Ecto neural progenitor cell (in vitro differentiated cells): ENCODE measurements around the gene MYL12A.

Experiments used
- DNase-seq: peaks from one replicate; pipeline ENCODE4 v3.0.0-alpha.2; 2018; ENCODE audit warnings: low spot score

MYL12A gene

DNA sequence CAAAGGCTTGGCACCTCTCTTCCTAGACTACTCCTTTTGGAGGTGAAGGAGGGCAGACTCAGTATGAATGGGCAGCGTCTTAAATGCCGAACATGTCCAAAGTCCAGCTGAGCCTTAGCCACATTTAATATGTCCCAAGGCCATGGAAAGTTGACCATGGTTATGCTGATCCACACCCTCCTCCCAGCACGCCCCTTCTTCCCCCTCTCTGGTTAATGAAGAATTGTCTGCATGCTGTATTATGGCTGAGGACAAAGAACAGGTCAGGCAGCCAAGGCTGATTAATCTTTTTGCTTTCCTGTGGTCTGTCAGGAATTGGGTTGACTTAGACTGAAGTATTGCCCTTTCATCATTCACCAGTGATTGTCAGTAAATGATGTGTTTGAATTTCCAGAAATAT lies 22.0 kb upstream of the MYL12A start:
- DNase-seq: no peak

DNA sequence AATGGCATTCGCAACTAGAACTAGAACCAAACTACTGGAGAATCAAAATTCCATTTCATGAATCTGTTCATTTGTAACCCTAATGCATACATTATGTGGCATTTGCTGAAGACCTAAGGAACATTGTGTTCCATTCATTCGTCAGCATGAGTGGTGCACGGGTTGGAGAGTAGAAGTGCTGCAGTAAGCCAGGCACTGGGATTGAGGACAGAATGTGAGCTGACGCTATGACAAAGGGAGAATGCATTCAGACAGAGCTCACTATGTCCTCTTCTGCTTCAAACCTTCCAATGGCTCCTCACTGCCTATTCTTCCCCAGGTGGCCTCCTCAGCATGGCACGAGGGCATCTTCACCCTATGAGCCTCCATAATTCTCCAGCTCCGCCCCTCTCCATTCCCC lies 21.6 kb upstream of the MYL12A start:
- no peak for DNase-seq

DNA sequence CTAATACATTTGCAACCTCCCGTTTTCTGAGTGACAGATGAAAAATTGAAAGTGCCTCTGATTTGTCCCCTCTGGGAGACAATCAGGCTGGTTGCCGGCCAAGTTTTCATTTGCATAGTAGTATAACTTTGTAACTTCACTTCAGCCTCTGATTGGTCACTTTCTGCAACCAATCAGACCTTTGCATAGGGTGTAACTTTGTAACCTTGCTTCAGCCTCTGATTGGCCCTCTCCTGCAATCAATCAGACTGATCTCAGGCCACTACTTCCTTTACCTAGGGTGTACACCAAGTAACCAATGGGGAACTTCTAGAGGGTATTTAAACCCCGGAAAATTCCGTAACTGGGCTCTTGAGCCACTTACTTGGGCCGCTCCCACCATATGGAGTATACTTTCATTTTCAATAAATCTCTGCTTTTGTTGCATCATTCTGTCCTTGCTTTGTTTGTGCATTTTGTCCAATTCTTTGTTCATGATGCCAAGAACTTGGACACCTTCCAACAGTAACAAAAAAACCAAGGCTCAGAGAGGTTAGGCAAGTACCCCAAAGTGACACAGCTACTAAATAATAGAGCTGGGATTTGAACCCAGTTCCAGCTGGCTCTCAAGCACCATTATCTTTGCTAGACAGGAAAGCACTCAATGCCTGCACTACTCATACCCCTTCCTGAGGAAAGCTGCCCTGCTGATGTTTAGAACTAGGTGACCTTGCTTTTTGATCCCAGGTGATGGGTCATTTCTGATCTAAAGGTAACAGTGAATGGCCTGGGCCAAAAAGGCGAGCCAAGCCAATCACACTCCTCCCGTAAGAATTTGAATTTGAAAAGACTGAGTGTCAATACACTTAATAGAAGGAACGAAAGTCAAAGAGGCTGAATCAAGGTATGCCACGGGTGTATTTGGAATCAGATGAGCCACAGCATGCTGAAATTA lies 16.9 kb upstream of the MYL12A start:
- DNase-seq: no peak

DNA sequence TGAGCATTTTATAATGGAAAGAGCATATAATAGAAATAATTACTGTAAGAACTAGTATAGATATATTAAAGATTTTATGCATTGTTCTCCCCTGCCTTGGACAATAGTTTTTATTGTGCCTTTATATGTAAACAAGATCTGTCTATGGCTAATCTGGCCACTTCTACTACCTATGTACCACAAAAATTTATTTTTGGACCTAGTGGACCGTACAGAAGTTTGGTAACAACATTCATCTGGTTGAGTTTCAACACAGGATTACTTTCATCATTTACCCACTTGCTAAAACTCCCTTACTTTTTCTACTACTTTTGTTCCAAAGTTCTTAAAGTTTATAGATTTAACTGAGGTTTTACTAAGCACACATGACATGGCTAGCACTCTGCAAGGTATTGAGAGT lies 14.6 kb upstream of the MYL12A start:
- DNase-seq: no peak

DNA sequence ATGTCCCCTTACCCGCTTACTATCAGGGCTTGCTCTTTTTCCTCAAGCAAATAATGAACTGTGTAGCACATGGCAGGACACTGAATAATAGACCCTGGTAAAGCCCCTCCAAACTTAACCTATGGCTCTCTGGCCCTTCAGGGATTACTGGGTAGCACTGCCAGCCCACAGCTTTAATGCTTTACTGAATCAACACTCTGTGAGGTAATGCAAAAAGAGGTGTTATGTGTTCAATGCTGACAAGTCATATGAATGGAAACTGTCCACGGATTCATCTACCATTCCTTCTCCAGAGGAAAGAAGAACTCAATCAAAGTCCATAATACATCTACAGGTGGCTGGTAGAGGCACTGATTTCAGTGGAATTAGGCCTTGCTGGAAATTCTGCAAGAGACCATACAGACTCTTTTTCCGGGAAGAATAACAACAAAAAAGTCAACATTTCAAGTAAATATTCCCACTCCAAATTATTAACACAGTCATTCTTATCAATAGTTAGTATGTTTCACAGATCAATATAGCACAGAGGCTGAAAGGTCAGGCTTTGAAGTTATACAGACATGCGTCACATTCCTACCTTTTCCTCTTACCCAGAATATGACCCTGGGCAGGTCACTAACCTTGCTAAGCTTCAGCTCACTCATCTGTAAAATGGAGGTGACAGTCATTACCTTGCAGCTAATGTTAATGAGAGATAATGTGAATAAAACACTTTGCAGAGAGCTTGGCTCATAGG lies 14.0 kb upstream of the MYL12A start:
- DNase-seq: no peak

DNA sequence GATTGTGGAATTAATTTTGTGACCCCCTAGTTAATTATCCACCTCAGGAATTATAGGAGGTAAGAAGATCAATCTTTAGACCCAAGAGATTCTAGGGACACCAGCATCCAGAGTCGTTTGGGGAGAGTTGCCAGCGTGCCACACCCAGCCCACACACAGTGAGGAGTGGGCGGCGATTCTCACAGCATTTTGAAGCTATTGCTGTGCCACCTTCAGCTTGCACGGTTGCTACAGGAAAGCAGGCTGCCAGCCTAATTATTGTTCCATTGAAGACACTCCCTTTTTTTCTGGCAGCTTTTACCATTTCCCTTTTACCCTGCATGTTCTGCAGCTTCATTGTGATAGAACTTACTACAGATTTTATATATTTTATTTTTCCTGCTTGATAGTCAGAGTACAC lies 13.1 kb upstream of the MYL12A start:
- DNase-seq: no peak

DNA sequence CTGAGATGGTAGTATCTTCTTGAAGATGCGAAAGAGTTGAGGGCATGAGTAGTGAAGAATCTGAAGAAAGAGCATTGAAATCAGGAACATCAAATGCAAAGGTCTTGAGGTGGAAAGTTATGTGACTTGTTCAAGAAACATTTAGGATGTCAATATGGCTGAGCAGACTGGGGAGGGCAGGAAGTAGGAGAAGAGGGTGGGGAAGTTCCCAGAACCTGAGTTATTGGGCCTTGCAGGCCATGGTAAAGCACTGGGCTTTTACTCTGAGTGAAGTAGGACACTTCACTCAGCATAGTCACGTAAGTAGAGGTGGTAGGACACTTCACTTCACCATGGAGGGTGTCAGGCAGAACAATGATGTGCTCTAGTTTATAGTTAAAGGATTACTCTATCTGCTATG lies 11.8 kb upstream of the MYL12A start:
- no peak for DNase-seq

DNA sequence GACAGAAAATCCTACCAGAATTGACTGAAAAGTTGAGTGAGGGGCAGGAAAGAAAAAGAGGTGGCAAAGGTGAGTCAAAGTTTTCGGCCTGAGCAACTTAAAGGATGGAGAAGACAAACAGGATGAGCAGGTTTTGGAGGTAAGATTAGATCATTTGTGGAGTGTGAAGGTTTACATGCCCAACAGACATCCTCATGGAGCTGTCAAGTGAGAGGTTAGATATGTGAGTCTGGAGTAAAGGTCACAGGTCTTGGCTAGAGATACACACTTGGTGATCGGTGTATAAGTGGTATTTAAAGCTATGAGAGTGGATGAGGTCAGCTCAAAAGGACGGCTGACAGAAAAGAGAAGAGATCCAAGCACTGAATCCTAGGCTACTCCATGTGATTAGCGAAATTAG lies 11.1 kb upstream of the MYL12A start:
- no peak for DNase-seq

DNA sequence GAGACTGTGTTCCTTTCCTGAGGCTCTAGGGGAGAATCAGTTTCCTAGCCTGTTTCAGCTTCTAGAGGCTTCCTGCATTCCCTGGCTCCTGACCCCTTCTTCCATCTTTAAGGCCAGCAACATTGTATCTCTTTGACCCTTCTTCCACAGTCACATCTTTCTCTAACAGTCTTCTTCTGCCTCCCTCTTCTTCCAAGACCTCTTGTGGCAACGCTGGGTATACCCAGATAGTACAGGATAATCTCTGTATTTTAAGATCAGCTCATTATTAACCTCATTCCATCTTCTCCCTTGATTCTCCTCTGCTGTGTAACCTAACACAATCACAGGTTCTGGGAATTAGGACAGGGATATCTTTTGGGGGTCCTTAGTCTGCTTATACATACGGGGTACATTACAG lies 8.9 kb upstream of the MYL12A start:
- no peak for DNase-seq

DNA sequence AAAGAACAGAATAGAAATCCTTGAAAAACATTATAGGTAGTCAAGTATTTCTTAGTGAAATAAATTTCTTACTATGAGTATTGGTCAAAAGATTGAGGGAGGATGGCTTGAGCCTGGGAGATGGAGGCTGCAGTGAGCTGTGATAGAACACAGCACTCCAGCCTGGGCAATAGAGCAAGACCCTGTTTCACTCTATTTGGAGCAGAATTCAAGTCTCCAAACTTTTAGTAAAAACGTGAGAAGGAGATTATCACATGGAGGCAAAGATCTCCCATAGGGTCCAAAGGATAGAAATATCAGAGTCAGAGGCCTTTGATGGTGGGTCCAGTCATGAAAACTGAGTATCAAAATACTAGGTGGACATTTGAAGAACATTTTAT lies 2.4 kb upstream of the MYL12A start:
- no peak for DNase-seq

DNA sequence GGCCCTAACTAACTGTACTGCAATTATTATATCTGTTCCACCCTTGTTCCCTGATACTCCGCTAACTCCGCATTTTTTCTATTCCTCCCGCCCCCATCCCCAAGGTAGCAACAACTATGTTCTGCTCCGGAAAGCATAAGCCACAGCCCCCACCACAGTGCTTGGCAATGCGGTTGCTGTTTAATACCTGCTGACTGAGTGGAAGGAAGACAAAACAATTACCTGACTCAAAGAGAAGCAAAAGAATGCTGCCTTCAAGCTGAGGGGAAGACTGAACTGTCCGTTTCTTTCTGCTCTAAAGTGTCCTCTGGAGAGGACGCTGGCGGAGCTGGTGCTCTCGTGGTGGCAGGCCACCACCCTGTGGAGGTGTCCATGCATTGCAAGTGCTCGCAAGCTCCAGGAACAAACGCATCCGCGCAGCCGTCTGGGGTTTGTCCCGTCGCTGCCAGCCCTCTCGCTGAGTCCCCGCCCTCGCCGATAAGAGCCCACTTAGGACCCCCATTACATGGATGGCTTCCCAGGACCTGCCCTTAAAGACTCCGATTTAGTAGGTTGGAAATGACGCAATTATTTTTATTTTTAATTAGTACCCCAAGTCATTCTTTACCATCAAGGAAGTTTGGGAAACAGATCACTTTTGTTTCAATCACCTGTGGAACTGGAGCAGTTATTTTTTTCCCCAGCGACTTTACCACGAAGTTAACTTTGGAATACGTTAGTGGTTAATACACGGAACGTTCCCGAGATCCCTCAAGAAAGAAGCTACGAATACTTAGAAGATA lies 1.6 kb upstream of the MYL12A start:
- peak; percentile 89 for DNase-seq

DNA sequence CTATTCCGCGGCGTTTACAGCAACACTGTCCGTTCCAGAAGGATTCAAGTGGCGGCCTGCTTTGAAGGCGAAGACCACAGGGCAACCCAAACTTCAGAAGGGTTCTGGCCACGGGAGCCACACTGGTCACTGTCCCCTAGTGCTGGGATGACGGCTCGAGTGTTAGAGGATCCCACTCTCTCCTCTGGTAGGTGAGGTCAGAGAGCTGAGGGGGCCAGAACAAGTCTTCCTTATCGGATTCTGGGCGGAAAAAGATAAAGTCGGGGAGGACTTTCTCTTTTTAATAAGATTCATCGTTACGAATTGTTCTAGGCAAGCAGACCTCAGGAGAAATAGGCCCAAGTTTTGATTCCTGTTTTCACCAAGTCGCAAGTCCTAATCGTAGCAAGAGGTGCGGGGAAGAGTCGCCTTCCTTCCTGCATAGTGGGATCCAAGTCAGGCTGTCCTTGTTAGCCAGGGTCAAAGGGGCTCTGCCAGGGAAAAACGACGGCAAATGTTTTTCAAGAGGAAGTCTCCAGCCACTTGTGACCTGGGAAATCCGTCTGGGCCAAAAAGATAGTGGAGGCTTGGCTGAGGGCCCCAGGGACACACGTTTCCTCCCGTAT lies 864 bp upstream of the MYL12A start:
- peak; percentile 50 for DNase-seq

DNA sequence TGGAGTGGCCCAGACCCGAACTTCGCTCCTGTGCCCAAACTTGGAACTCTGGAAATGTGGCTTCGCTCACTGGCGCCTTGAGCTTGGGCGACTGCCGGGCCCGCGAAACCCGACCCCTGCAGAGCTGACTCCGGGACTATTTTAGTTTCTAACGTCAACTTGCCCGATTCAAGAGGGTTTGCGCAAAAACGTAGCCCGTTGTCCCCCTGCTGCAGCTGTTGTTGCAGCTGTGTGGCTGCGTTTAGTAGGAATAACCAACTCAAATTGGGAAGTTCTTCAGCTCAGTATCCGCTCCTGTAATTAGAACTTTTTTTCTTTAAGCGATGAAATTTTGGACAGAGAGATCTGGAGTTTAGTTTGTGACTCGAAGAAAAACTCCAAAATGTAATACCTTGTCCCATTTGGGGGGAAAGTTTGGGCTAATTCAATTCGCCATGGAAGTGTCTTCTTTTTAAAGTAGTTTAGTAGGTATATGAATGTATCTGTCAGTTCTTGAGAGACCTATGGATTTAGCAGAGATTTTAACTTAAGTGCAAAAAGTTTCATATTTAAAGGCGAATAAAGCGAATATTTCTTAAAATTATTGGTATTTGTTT lies 559 bp downstream of the MYL12A start:
- DNase-seq: no peak

DNA sequence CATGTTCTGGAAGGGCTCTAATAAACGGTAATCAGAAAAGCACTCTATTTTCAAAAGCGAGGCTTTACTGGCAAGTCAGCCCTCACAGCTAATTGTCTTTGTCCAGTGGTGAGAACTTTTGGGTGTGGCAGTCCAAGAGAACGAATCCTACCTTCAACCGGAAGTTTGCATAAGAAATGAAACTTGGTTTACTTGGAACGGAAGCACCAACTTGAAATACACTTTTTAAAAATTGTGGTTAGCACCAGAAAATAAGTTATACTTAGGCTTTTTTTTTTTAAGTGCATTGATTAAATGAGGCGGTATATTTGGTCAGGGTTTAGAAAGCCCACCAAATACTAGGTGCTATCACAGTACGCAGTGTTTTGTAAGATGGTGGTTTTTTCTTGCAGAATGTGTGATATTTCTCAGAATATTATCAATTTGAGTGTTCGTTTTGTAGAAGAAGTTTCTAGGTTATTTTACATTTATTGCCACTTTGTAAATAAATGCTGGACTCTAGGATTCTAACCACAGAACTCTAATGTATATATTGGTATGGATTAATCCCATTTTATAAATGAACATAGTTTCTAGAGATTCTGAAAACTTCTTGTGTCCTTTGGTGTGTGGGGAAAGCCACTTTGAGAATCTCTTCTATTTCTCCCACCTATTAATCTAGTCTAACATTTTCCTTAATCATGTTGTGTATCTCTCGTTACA lies 1.2 kb downstream of the MYL12A start:
- no peak for DNase-seq

DNA sequence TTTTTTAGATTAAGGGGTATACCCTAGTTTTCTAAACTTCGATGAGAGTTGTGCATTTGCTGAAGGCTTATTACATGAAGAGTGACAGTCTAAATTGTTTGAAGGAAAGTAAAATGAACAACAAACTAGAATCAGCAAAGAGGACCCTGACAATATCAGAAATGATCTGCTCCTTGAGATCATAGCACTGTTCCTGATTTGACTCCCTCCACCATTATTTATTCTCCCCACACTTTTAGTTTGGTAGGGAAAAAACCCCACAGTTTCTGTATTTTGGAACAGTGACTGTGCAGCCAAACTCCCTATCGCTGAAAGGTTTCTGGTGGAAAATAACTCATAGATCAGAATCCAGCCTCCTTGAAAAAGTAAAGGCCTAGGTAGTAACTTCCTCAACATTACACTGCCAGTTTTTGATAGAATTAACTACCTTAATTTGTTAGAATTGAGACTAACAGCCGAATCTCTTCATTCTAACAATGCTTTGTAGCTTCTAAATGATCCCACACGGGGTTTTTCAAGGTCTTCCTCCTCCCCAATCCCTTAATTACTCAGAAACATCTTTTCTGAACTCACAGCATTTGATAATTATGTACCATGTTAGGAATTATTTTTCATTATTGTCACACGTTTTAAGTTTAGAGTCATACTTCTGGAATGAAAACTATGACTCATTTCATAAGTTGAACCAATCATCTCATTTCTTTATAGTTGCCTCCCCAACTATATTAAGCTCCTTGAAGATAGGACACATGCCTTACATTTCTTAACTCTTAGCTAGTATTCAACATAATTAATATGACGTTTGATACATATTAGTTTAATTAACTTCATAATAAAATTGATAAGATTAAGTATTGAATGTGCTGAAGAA lies 2.9 kb downstream of the MYL12A start:
- DNase-seq: no peak

DNA sequence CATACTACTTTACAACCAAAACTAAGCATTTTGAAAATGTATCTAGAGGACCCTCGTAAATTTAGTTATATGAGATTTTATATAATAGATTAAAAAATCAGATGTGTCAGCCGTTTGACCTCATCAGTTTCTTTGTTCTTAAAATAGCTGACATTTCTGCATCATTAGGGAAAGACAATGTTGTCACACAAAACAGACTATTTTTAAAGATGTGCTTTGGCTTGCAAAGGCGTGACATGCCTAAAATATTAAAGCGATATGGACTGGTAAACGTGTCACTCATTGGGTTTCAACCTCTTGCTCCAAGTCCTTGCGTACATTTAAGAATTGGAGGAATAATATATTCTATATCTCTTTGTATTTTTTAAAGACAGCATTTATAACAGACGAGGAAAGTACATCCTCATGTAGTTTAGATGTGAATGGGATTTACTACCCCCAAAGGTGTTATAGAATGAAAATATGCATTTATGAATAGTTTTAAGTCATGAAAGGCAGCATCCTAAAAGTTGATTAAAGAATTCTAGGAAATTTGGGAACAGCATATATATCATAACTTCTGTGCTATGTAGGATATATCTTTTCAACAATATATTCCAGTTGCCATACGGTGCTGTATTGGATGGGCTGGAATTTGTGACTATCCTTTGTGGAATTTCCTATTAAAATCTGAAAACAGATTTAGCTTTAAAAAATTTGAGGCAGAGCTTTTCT lies 3.8 kb downstream of the MYL12A start:
- no peak for DNase-seq

DNA sequence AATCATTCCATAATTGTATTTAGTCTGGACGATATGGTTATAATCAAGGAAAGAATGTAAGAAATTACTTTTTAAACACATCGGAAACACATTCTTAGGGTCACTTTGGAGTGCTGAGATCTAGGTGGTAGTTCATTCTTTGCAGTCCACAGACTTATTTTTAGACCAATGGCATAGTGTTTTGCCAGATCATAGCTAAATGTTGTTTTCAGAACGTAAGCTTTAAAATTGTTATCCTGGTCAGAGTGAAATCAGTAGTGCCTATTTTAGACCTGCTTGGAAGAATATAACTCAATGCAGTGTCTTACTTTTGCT lies 4.3 kb downstream of the MYL12A start:
- no peak for DNase-seq

DNA sequence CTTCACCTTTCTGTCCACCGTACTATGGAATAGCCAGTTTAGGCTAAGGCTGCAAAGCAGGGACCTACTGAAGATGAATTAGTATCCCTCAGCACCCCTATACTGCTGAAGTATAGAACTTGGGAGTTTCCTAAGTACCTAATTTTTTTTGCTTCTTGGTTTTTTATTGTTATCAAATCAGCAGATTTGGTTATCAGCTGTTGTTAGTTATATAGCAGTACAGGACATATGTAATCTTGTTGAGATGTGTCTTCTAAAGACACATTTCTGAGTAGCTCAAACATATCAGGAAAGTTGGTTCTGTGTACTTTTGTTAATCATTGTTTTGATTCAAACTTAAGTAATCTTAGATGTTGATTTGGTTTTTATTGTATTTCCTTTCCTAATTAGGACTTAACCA lies 5.2 kb downstream of the MYL12A start:
- DNase-seq: no peak

DNA sequence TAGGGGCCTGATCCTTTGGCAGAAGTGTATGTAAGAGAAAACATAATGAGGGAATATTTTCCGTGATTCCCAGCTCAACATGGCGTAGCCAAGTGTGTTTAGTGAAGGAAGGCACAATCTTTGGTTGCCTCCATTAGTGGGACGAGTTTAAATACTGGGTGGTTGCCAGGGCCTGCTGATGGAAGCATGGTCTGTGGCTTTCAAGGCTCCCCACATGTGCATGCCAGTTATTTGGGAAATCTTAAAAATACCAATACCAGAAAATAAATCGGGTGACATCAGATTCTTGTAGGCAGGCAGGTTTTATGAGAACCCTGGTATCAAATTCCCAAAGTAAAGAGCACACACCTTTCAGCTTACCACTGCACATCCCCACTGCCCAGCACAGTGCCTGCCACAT lies 7.1 kb downstream of the MYL12A start:
- no peak for DNase-seq
